Psoas muscle (tissue), 8 donors: ENCODE results near the gene FILIP1. TPM values are rescaled to one million over a fixed set of nuclear protein-coding genes. Genes with fewer than 3 reads are reported as not detected.
A peak's percentile ranks its signal among the peaks of the same experiment; 100 is the strongest.

Experiments used
- ATAC-seq, 4 donors: fragments of 200-7000 bp; cut with Tn5 transposase; one replicate each; pipeline ENCODE4 v1.9.1; 2020; ENCODE audit warnings: moderate library complexity in 3 of 4, mild to moderate bottlenecking in 2 of 4
- DNase-seq, 2 donors: peaks; one replicate each; pipeline ENCODE4 v3.0.0-alpha.2; 2020
- H3K27ac ChIP-seq: fragments of 200-600 bp; one replicate; pipeline ENCODE4 v1.8.0; 2022
- H3K27me3 ChIP-seq, 3 donors: fragments of 200-600 bp in 1 of 3; one replicate each; pipeline versions ENCODE4 v1.6.1 to v1.8.0; 2013 to 2022; ENCODE audit warnings: low read length in 2 of 3, mild to moderate bottlenecking in 2 of 3, moderate library complexity in 1 of 3; ENCODE audit not compliant: insufficient read depth in 3 of 3
- H3K36me3 ChIP-seq, 2 donors: fragments of 200-600 bp in 1 of 2; one replicate each; pipeline versions ENCODE4 v1.6.1 to v1.8.0; 2013 to 2022; ENCODE audit warnings: low read depth in 1 of 2, mild to moderate bottlenecking in 1 of 2, moderate library complexity in 1 of 2; ENCODE audit not compliant: insufficient read depth in 1 of 2
- H3K4me1 ChIP-seq: fragments of 200-600 bp; one replicate; pipeline ENCODE4 v1.8.0; 2022
- H3K4me3 ChIP-seq: fragments of 200-600 bp; one replicate; pipeline ENCODE4 v1.8.0; 2022; ENCODE audit warnings: mild to moderate bottlenecking
- H3K9me3 ChIP-seq: fragments of 200-600 bp; one replicate; pipeline ENCODE4 v1.8.0; 2022
- CTCF ChIP-seq: fragments of 200-600 bp; IDR thresholded peaks from one replicate; pipeline ENCODE4 v1.8.0; 2022; ENCODE audit warnings: antibody characterized with exemption
- WGBS, 3 donors: extraction: QIAGEN DNeasy Blood & Tissue Kit; methylation state at CpG; one replicate each; pipeline versions ENCODE4 v1.1.6 to v1.1.7; 2013; 5-methylcytosine and 5-hydroxymethylcytosine counted together
- intact Hi-C, 2 donors: fragments of 100-400 bp; cut with DNase I; formaldehyde crosslinking; loops; one replicate each; pipeline versions ENCODE4 v1.11.0 to v1.14.2; 2022
- polyA plus RNA-seq, 3 donors: library from polyadenylated mRNA; stranded (reverse); fragments of 200-250 nt; gene quantifications; one replicate each; pipeline ENCODE4 v1.2.3, GENCODE V29; 2013
- total RNA-seq, 4 donors: library from RNA; stranded (reverse); fragmentation: NEBNext Ultra II Directional in 2 of 4; extraction: Animal tissue kit (Norgen Biotek cat#: 25700) in 2 of 4; gene quantifications; one replicate each; pipeline versions ENCODE4 v1.2.1 to v1.2.4, GENCODE V29; 2021 to 2023
- donor health status: healthy with polysubstance abuse.
- donor health status: DM: no; HTN: no; CAD: no; lungs with moderate emphysema.
- donor health status: Bipolar disorder and iron deficiency.
- donor health status: healthy.
- donor health status: DM: yes; HTN: yes; CAD: no.
- donor health status: DM: no; HTN: no; CAD: no.
- donor health status: DM: no; HTN: no; CAD: no.
- donor health status: DM: yes; HTN: yes; CAD: no.

Gene FILIP1
- total and polyA plus RNA-seq, 7 donors = 2.8 to 129 (median 71.5) TPM

- no peak for TF ChIP-seq CTCF
- Histone ChIP-seq H3K9me3 (no peaks in the 10 kb centered on the region), H3K27me3 (no peaks in the 10 kb centered on the region), H3K27ac (no peak overlapping the region), H3K4me3 (no peak overlapping the region), H3K36me3 (peaks cover 0 to 2% of the 10 kb centered on the region in 2 donors), H3K4me1 (peaks cover 33% of the 10 kb centered on the region)
- DNase-seq = no peak
- WGBS, 3 donors = 61 to 89% (median 69%) methylated on average over 3 of the region's 3 CpGs
- intact Hi-C loops = loop anchor here in 1 of 2 donors (5.0 to 10.0 kb wide), 2 partner anchors 115 to 227 kb away; partner anchors contain the start of genes FILIP1 and SENP6
- peak in 1 of 4 donors; percentile 17 for ATAC-seq
Observed at GRCh38 chr6:75377386-75377785, 116.2 kb downstream of the FILIP1 start.

GRCh38 chr6:75376347-75377024, 117.1 kb downstream of the FILIP1 start:
- Histone ChIP-seq H3K4me3 (no peak overlapping the region), H3K9me3 (no peaks in the 10 kb centered on the region), H3K27ac (peak overlapping the region; percentile 51), H3K4me1 (peaks cover 25% of the 10 kb centered on the region), H3K27me3 (no peaks in the 10 kb centered on the region), H3K36me3 (peaks cover 0 to 2% of the 10 kb centered on the region in 2 donors)
- ATAC-seq = peak in 2 of 4 donors; percentile 34 to 40
- intact Hi-C loops = loop anchor here in 1 of 2 donors (5.0 to 10.0 kb wide), 2 partner anchors 116 to 228 kb away; partner anchors contain the start of genes FILIP1 and SENP6
- DNase-seq = no peak
- WGBS, 3 donors = 67 to 70% (median 69%) methylated on average over 2 of the region's 2 CpGs
- no peak for TF ChIP-seq CTCF

- no peaks in the 10 kb centered on the region for H3K27me3 ChIP-seq
- ATAC-seq (peak; percentile 74 to 85 (median 80)), DNase-seq (no peak)
- intact Hi-C loops = loop anchor here in 1 of 2 donors (2.0 to 10.0 kb wide), 3 partner anchors 40 to 230 kb away; partner anchors contain the start of genes FILIP1 and SENP6
- H3K4me1 ChIP-seq = peaks cover 34% of the 10 kb centered on the region
- 54 to 83% (median 57%) methylated on average over 5 of the region's 5 CpGs for WGBS, 3 donors
- no peak overlapping the region for H3K4me3 ChIP-seq
- no peak for TF ChIP-seq CTCF
- H3K9me3 ChIP-seq = no peaks in the 10 kb centered on the region
- H3K36me3 ChIP-seq = peaks cover 0 to 2% of the 10 kb centered on the region in 2 donors
- H3K27ac ChIP-seq = peak overlapping the region; percentile 62
Observed at GRCh38 chr6:75374961-75375400, 118.6 kb downstream of the FILIP1 start.

GRCh38 chr6:75372884-75373283, 120.7 kb downstream of the FILIP1 start:
- peaks cover 0 to 2% of the 10 kb centered on the region in 2 donors for H3K36me3 ChIP-seq
- ATAC-seq = no peak
- peaks cover 53% of the 10 kb centered on the region for H3K4me1 ChIP-seq
- intact Hi-C loops = loop anchor here in 1 of 2 donors (10.0 kb wide), 1 partner anchor 232 kb away; the partner anchor contains the start of gene SENP6
- no peaks in the 10 kb centered on the region for H3K9me3 ChIP-seq
- H3K27ac ChIP-seq = no peak overlapping the region
- H3K27me3 ChIP-seq = no peaks in the 10 kb centered on the region
- H3K4me3 ChIP-seq = no peak overlapping the region
- no peak for DNase-seq
- TF ChIP-seq CTCF = no peak
